Stimulated activated CD4-positive, alpha-beta T cell treated with anti-CD3 and anti-CD28 coated beads, TNF-alpha, amount 100 ng/mL, for 1 hour (primary cell): Measurements from ENCODE around the gene SNCB.

Experiments used
- DNase-seq, 3 donors: peaks; one replicate each; pipeline ENCODE4 v3.0.0-alpha.2; 2020; ENCODE audit warnings: low read depth in 3 of 3, low spot score in 1 of 3

SNCB gene

GRCh38 chr5:176644878-176645670, 14.7 kb upstream of the SNCB start:
- no peak for DNase-seq

GRCh38 chr5:176644294-176644693, 14.0 kb upstream of the SNCB start:
- no peak for DNase-seq

GRCh38 chr5:176643491-176644219, 13.3 kb upstream of the SNCB start:
- DNase-seq = no peak

DNA sequence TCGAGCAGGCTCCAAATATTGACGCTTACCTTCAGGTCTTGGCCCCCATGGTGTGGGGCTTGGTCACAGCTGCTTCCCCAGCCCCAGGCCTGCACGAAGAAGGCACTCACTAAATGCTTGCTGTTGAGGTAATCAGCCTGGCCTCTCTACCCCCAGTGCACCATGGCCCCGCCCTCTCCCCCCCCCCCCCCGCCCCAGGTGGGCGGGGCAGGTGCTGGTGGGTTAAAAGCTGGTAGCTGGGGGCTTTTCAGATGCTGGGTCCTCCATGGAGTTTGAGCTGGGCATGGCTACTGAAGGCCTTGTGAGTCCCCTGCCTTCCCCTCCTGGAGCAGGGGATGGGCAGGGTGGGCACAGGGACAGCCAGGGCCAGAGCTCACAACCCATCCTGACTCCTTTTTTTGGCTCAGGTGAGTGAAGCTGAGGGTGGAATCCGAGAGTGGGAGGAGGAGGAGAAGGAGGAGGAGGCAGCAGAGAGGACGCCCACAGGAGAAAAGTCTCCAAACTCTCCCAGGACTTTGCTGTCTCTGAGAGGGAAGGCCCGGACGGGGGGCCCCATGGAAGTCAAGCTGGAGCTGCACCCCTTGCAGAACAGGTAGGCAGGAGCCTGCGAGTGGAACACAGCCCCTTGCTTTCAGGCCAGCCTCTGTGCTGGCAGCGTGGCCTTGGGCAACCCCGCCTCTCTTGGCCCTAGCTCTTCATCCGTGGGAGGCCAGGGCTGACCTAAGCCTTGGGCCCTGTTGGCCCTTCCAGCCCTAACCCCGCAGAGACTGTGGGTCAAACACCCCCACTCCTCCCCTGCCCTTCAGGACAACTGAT, 12.5 kb upstream of the SNCB start:
- DNase-seq = no peak

- DNase-seq = no peak
Observed at GRCh38 chr5:176640616-176641015, 10.3 kb upstream of the SNCB start.

DNA sequence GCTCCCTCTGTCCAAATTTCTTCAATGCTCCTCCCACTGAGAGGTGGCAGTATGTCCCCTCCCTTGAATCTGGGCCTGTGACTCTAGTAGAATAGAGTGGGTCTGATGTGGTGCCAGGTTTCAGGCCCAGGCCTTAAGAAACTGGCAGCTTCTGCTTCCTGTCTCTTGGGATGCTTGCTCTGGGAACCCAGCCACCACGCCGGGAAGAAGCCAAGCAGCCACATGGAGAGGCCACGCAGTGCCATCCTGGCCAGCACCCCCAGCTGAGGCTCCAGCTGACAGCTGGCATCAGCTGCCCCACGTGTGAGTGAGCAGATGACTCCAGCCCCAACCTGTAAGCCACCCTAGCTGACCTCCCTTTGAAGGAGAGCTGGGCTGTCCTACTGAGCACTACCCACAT, 9.6 kb upstream of the SNCB start:
- no peak for DNase-seq

GRCh38 chr5:176639208-176639607, 8.9 kb upstream of the SNCB start:
- no peak for DNase-seq

GRCh38 chr5:176638437-176638836, 8.1 kb upstream of the SNCB start:
- DNase-seq = no peak

DNA sequence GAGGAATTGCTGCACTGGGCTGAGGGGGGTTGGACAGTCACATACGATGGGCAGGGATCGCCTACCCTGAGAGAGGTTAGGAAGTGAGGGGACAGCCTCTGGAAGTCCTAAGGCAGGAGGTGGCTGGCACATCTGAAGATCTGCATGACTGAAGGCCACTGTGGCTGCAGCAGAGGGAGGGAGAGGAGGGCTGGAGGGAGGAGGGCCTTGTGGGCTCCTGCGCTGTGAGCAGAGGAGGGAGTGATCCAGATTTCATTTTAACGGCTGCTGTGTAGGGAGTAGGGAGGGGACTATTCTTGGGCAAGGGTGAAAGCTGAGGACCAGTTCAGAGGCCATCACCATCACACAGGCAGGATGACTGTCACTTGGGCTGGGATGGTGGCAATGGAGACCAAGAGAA, 7.2 kb upstream of the SNCB start:
- DNase-seq = no peak

GRCh38 chr5:176636426-176636825, 6.1 kb upstream of the SNCB start:
- DNase-seq = no peak

DNA sequence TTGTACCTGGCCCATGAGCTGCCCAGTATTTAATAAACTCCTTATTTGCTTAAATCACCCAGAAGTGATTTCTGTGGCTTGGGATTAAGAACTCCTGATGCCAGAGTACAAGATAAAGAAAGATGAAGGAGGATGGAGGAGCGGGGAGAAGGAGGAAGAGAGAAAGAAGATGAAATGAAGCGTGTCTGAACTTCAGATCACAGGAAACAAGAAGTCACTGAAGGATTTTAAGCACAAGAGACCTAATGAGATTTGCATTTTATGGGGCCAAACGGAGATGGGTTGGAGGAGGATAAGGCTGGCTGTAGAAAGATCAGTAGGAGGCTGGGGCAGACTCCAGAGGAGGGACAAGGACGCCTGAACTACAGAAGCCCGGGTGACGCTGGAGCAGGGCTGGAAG, 3.3 kb upstream of the SNCB start:
- DNase-seq = no peak

DNA sequence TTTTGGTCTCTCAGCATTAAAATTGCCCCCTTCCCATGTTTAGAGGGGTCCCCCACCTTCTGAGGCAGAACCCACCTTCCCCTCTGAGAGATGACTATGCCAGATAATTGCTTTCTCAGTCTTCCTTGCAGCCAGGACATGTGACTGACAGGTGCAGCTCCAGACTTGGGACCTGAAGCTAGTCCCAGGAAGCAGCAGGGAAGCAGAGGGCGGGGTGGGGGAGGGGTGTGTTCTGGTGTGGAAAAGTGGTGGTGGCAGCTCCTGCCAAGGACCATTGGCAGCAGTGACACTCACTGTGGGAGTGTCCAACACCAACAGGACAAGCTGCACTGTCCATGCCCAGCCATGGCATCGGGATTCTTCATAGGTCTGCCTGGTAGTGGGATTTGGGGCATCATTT, 2.4 kb upstream of the SNCB start:
- DNase-seq = no peak

DNA sequence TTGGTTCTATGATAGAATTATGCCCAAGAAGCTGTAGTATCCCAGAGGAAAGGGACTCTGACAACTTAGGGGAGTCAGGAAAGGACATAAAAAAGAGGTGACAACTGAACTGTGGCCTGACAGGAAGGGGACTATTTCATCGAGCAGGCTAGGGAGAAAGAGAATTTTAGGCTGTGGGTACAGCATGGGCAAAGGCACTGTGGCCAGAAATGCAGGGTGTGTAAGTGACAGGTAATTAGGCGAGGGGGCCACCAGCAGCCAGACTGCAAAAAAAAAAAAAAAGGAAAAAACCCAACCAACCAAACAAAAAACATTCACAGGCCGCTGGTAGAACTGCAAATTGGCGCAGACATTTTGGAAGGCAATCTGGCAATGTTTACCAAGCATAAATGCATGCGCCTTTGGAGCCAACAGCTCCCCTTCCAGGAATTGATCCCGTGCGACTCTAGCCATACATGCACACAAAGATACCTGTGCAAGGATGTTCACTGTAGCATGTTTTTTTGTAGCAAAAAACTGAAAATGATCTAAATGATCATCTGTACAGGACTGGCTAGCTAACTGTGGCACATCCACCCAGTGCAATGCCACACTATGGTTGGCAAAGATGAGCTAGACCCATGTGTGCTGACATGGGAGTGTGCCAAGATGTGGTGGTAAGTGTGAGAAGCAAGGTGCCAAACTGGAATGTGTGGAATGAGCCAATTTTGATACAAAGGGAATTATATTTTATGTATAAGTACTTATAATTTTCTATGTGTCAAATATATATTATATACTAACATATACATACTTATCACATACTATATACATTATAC, 1.3 kb upstream of the SNCB start:
- DNase-seq = no peak

GRCh38 chr5:176630681-176631222, 418 bp upstream of the SNCB start:
- DNase-seq = no peak

- DNase-seq = no peak
Observed at GRCh38 chr5:176629317-176629852, 949 bp downstream of the SNCB start.

DNA sequence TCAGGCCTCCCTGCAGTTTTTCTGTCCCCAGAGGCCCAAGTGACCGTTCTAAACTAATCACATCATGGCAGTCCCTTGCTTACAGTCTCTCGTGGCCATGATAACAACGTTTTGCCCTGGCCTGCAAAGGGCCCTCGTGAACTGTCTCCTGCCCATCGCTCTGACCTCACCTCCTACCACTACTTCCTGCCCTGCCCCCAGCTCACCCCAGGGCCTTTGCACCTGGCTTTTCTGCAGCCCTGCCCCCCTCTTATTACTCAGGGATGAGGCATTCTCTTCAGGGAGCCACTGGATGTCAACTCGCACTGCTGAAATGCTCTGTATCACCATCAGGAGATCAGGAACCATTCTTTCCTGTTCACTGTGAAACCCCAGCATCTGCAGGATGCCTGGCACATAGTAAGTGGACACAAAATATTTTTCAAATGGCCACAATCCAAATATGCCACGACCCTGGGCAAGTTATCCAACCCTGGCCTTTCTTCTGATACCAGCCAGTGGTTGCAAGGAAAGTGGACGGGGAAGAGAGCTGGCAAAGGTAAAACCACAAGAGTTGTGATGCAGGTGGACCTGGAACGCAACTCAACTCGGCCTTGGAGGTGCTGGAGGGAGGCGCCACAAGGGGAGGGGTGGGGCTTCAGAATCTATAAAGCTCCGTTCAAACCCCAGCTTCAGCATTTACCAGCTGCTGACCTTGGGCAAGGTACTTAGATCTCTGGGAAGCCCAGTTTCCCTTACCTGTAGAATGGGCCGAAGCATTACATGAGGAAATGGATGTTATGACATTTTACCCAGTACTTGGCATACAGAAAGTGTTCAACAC, 1.7 kb downstream of the SNCB start:
- DNase-seq = no peak

GRCh38 chr5:176627582-176627981, 2.8 kb downstream of the SNCB start:
- DNase-seq = no peak

GRCh38 chr5:176626876-176627236, 3.5 kb downstream of the SNCB start:
- DNase-seq = no peak

- DNase-seq = no peak
Observed at GRCh38 chr5:176625966-176626875, 4.1 kb downstream of the SNCB start.
